HEK293 (cell line): ENCODE data around the gene WNT11.

Experiments
- CTCF ChIA-PET: fragments of 350-600 bp; formaldehyde crosslinking; extraction: SDS; loops from one replicate; lab custom pipeline; 2021; ENCODE audit warnings: antibody characterized with exemption; lab: Yijun Ruan, JAX
- POLR2A ChIA-PET: fragments of 300-600 bp; formaldehyde crosslinking; extraction: SDS; loops from one replicate; lab custom pipeline; 2020; ENCODE audit warnings: antibody characterized with exemption, inconsistent platforms; lab: Yijun Ruan, JAX
- H3K27ac ChIP-seq: fragments of 200-500 bp; sonication (Bioruptor generic); 2 replicates; pipeline ENCODE4 v1.5.1; 2014; ENCODE audit warnings: low read depth, low read length, control low read depth, inconsistent platforms; ENCODE audit errors: extremely low read depth
- H3K36me3 ChIP-seq, 2 experiments: fragments of 200-500 bp in 1 of 2; sonication (Bioruptor generic) in 1 of 2; 1 replicate in 1 of 2; 2 replicates in 1 of 2; pipeline ENCODE4 v1.5.1; 2014 to 2017; ENCODE audit warnings: inconsistent platforms in 2 of 2, low read length in 2 of 2; ENCODE audit not compliant: control insufficient read depth in 2 of 2, insufficient read depth in 1 of 2
- H3K4me1 ChIP-seq: fragments of 200-500 bp; sonication (Bioruptor generic); 2 replicates; pipeline ENCODE4 v1.5.1; 2014; ENCODE audit warnings: mild to moderate bottlenecking, low read length, inconsistent platforms; ENCODE audit not compliant: control insufficient read depth, insufficient read depth
- H3K4me3 ChIP-seq: 2 replicates; pipeline ENCODE4 v1.5.1; 2011; ENCODE audit warnings: low read depth, mild to moderate bottlenecking, control low read depth, low read length, moderate library complexity
- H3K9me3 ChIP-seq: fragments of 200-500 bp; sonication (Bioruptor generic); 2 replicates; pipeline ENCODE4 v1.5.1; 2014; ENCODE audit warnings: low read depth, low read length, inconsistent platforms; ENCODE audit not compliant: control insufficient read depth, insufficient read depth
- BCL6B ChIP-seq: fragments of 450-650 bp; formaldehyde crosslinking; IDR thresholded peaks from 2 replicates; pipeline ENCODE4 v1.5.1; 2017; ENCODE audit warnings: missing biosample characterization, missing genetic modification characterization
- GLIS2 ChIP-seq: fragments of 450-650 bp; formaldehyde crosslinking; IDR thresholded peaks from 2 replicates; pipeline ENCODE4 v1.5.1; 2016; ENCODE audit warnings: missing biosample characterization, missing genetic modification characterization
- INSM2 ChIP-seq: fragments of 450-650 bp; formaldehyde crosslinking; IDR thresholded peaks from 2 replicates; pipeline ENCODE4 v1.5.1; 2016; ENCODE audit warnings: missing biosample characterization, missing genetic modification characterization
- ZNF501 ChIP-seq: fragments of 450-650 bp; formaldehyde crosslinking; IDR thresholded peaks from 2 replicates; pipeline ENCODE4 v1.5.1; 2016; ENCODE audit warnings: missing biosample characterization, missing genetic modification characterization
- ZNF513 ChIP-seq: fragments of 450-650 bp; IDR thresholded peaks from 2 replicates; pipeline ENCODE4 v1.5.1; 2018; ENCODE audit warnings: missing biosample characterization, missing genetic modification characterization
- ZNF530 ChIP-seq: fragments of 450-650 bp; formaldehyde crosslinking; IDR thresholded peaks from 2 replicates; pipeline ENCODE4 v1.5.1; 2016; ENCODE audit warnings: low read depth, missing biosample characterization, missing genetic modification characterization
- ZNF580 ChIP-seq: fragments of 450-650 bp; formaldehyde crosslinking; IDR thresholded peaks from 2 replicates; pipeline ENCODE4 v1.5.1; 2016; ENCODE audit warnings: missing biosample characterization, missing genetic modification characterization
- ZNF707 ChIP-seq: fragments of 450-650 bp; formaldehyde crosslinking; IDR thresholded peaks from 2 replicates; pipeline ENCODE4 v1.5.1; 2016; ENCODE audit warnings: missing biosample characterization, missing genetic modification characterization
- TF ChIP-seq, protein P1 (sequence below): fragments of 450-650 bp; formaldehyde crosslinking; IDR thresholded peaks from 2 replicates; pipeline ENCODE4 v1.5.1; 2016; ENCODE audit warnings: missing biosample characterization, missing genetic modification characterization
- TF ChIP-seq, protein P2 (sequence below): fragments of 450-650 bp; formaldehyde crosslinking; IDR thresholded peaks from 2 replicates; pipeline ENCODE4 v1.5.1; 2016; ENCODE audit warnings: missing biosample characterization, missing genetic modification characterization, borderline replicate concordance
- TF ChIP-seq, protein P3 (sequence below): fragments of 450-650 bp; formaldehyde crosslinking; IDR thresholded peaks from 2 replicates; pipeline ENCODE4 v1.5.1; 2017; ENCODE audit warnings: missing biosample characterization, mild to moderate bottlenecking, missing genetic modification characterization, moderate library complexity

Gene WNT11

GRCh38 chr11:76235233-76236091 lies 29.2 kb upstream of the WNT11 start (continued):
- TF ChIP-seq ZNF580 (tag by site-specific recombination) (0 out of 2 replicates have a peak, but pooled peaks have one; percentile 22), BCL6B (tag by site-specific recombination) (no peak)

- no peaks in the 10 kb centered on the region; the same call in 1 of the 2 replicates for H3K4me1 ChIP-seq
- no peaks in the 10 kb centered on the region for H3K9me3 ChIP-seq
- peak overlapping the region; percentile 70 for H3K4me3 ChIP-seq
- ChIA-PET POLR2A (interaction anchor here (1.1 to 1.3 kb wide), 3 partner anchors 8 to 338 kb away, joined by 3 read pairs; no protein-coding TSS in a partner anchor), CTCF (interaction anchor here (0.7 to 1.6 kb wide), 9 partner anchors 11 to 84 kb away, joined by 3 to 10 read pairs (median 3); no protein-coding TSS in a partner anchor)
- no peak overlapping the region for H3K27ac ChIP-seq
- H3K36me3 ChIP-seq, result no peaks in the 10 kb centered on the region
- TF ChIP-seq, protein P1, sequence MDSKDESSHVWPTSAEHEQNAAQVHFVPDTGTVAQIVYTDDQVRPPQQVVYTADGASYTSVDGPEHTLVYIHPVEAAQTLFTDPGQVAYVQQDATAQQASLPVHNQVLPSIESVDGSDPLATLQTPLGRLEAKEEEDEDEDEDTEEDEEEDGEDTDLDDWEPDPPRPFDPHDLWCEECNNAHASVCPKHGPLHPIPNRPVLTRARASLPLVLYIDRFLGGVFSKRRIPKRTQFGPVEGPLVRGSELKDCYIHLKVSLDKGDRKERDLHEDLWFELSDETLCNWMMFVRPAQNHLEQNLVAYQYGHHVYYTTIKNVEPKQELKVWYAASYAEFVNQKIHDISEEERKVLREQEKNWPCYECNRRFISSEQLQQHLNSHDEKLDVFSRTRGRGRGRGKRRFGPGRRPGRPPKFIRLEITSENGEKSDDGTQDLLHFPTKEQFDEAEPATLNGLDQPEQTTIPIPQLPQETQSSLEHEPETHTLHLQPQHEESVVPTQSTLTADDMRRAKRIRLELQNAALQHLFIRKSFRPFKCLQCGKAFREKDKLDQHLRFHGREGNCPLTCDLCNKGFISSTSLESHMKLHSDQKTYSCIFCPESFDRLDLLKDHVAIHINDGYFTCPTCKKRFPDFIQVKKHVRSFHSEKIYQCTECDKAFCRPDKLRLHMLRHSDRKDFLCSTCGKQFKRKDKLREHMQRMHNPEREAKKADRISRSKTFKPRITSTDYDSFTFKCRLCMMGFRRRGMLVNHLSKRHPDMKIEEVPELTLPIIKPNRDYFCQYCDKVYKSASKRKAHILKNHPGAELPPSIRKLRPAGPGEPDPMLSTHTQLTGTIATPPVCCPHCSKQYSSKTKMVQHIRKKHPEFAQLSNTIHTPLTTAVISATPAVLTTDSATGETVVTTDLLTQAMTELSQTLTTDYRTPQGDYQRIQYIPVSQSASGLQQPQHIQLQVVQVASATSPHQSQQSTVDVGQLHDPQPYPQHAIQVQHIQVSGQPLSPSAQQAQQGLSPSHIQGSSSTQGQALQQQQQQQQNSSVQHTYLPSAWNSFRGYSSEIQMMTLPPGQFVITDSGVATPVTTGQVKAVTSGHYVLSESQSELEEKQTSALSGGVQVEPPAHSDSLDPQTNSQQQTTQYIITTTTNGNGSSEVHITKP, result peak; percentile 56
- no peak for TF ChIP-seq ZNF707 (tag by site-specific recombination)
- no peak for TF ChIP-seq ZNF530
- TF ChIP-seq INSM2 (tag by site-specific recombination), result no peak
- TF ChIP-seq GLIS2 (tag by site-specific recombination), result no peak
- TF ChIP-seq, protein P2, sequence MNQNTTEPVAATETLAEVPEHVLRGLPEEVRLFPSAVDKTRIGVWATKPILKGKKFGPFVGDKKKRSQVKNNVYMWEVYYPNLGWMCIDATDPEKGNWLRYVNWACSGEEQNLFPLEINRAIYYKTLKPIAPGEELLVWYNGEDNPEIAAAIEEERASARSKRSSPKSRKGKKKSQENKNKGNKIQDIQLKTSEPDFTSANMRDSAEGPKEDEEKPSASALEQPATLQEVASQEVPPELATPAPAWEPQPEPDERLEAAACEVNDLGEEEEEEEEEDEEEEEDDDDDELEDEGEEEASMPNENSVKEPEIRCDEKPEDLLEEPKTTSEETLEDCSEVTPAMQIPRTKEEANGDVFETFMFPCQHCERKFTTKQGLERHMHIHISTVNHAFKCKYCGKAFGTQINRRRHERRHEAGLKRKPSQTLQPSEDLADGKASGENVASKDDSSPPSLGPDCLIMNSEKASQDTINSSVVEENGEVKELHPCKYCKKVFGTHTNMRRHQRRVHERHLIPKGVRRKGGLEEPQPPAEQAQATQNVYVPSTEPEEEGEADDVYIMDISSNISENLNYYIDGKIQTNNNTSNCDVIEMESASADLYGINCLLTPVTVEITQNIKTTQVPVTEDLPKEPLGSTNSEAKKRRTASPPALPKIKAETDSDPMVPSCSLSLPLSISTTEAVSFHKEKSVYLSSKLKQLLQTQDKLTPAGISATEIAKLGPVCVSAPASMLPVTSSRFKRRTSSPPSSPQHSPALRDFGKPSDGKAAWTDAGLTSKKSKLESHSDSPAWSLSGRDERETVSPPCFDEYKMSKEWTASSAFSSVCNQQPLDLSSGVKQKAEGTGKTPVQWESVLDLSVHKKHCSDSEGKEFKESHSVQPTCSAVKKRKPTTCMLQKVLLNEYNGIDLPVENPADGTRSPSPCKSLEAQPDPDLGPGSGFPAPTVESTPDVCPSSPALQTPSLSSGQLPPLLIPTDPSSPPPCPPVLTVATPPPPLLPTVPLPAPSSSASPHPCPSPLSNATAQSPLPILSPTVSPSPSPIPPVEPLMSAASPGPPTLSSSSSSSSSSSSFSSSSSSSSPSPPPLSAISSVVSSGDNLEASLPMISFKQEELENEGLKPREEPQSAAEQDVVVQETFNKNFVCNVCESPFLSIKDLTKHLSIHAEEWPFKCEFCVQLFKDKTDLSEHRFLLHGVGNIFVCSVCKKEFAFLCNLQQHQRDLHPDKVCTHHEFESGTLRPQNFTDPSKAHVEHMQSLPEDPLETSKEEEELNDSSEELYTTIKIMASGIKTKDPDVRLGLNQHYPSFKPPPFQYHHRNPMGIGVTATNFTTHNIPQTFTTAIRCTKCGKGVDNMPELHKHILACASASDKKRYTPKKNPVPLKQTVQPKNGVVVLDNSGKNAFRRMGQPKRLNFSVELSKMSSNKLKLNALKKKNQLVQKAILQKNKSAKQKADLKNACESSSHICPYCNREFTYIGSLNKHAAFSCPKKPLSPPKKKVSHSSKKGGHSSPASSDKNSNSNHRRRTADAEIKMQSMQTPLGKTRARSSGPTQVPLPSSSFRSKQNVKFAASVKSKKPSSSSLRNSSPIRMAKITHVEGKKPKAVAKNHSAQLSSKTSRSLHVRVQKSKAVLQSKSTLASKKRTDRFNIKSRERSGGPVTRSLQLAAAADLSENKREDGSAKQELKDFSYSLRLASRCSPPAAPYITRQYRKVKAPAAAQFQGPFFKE (tag by site-specific recombination), result no peak
- TF ChIP-seq ZNF501 (tag by site-specific recombination), result 0 out of 2 replicates have a peak, but pooled peaks have one; percentile 2
- TF ChIP-seq, protein P3, sequence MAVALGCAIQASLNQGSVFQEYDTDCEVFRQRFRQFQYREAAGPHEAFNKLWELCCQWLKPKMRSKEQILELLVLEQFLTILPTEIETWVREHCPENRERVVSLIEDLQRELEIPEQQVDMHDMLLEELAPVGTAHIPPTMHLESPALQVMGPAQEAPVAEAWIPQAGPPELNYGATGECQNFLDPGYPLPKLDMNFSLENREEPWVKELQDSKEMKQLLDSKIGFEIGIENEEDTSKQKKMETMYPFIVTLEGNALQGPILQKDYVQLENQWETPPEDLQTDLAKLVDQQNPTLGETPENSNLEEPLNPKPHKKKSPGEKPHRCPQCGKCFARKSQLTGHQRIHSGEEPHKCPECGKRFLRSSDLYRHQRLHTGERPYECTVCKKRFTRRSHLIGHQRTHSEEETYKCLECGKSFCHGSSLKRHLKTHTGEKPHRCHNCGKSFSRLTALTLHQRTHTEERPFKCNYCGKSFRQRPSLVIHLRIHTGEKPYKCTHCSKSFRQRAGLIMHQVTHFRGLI (tag by site-specific recombination), result no peak
- TF ChIP-seq ZNF513 (tag by site-specific recombination), result peak; percentile 80
Observed at GRCh38 chr11:76234416-76235232, 28.3 kb upstream of the WNT11 start.
